Esophagus squamous epithelium (tissue), 4 donors: ENCODE measurements around the gene RBM5.

Experiments used
- POLR2A ChIP-seq, 4 donors: fragments of 450-650 bp; IDR thresholded peaks; one replicate each; pipeline ENCODE4 v1.6.1; 2017; ENCODE audit warnings: antibody characterized with exemption in 4 of 4, mild to moderate bottlenecking in 4 of 4, moderate library complexity in 3 of 4
- TF ChIP-seq, protein P1 (sequence below), 6 experiments: fragments of 450-650 bp in 4 of 6; fragments of 200-600 bp in 2 of 6; sonication (generic) in 2 of 6; IDR thresholded peaks; one replicate each; pipeline ENCODE4 v1.5.1; 2016 to 2019; ENCODE audit warnings: antibody characterized with exemption in 6 of 6, mild to moderate bottlenecking in 4 of 6, moderate library complexity in 4 of 6

DNA sequence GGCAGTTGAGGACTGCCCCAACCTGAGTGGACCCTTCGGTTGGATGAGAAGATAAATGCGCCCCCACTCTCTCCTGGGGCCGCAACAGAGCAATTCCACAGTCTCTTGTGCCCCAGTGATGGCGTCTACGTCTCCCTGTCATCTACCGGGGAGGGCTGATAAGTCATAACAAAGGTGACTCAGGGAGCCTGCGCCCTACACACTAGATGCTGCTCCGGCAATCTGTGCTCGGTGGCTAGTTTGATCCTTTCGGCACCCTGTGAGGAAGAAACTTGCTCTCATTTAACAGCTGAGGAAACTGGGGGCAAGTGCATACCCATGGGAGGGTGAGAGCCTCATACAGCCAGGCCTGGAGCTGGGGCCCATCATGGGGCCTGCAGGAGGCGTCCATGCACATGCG is 52.3 kb downstream of the RBM5 start:
- TF ChIP-seq, protein P1, sequence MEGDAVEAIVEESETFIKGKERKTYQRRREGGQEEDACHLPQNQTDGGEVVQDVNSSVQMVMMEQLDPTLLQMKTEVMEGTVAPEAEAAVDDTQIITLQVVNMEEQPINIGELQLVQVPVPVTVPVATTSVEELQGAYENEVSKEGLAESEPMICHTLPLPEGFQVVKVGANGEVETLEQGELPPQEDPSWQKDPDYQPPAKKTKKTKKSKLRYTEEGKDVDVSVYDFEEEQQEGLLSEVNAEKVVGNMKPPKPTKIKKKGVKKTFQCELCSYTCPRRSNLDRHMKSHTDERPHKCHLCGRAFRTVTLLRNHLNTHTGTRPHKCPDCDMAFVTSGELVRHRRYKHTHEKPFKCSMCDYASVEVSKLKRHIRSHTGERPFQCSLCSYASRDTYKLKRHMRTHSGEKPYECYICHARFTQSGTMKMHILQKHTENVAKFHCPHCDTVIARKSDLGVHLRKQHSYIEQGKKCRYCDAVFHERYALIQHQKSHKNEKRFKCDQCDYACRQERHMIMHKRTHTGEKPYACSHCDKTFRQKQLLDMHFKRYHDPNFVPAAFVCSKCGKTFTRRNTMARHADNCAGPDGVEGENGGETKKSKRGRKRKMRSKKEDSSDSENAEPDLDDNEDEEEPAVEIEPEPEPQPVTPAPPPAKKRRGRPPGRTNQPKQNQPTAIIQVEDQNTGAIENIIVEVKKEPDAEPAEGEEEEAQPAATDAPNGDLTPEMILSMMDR (IDR thresholded peaks at IDR 0.05): no peak
- no peak for TF ChIP-seq POLR2A (IDR thresholded peaks at IDR 0.05)
